GM18502 (cell line): ENCODE results near the gene CEP85L.
A peak's percentile ranks its signal among the peaks of the same experiment; 100 is the strongest.

ENCODE experiments used
- ATAC-seq: cut with Tn5 transposase; IDR thresholded peaks from one replicate; pipeline ENCODE4 v1.9.1; 2021; ENCODE audit warnings: mild to moderate bottlenecking; ENCODE audit not compliant: unreplicated experiment, poor library complexity

CEP85L gene

GRCh38 chr6:118651282-118652050 lies at the start of gene CEP85L:
CEP85L (minus strand) TSS chr6:118651591; CDS start chr6:118651269, 322 bp downstream.
- peak; percentile 90 for ATAC-seq

- ATAC-seq, result no peak
Observed at GRCh38 chr6:118700531-118700930, 49.1 kb upstream of the CEP85L start.

- ATAC-seq, result no peak
Observed at GRCh38 chr6:118697554-118697953, 46.2 kb upstream of the CEP85L start.

GRCh38 chr6:118696271-118696670 lies 44.9 kb upstream of the CEP85L start:
- no peak for ATAC-seq

GRCh38 chr6:118693562-118693961 lies 42.2 kb upstream of the CEP85L start:
- no peak for ATAC-seq

GRCh38 chr6:118685823-118686449 lies 34.5 kb upstream of the CEP85L start:
- no peak for ATAC-seq

- no peak for ATAC-seq
Observed at GRCh38 chr6:118683881-118684872, 32.8 kb upstream of the CEP85L start.

GRCh38 chr6:118680452-118681095 lies 29.2 kb upstream of the CEP85L start:
- ATAC-seq, result no peak

GRCh38 chr6:118679327-118679901 lies 28.0 kb upstream of the CEP85L start:
- ATAC-seq, result no peak

GRCh38 chr6:118678866-118679265 lies 27.5 kb upstream of the CEP85L start:
- ATAC-seq, result no peak

- ATAC-seq, result no peak
Observed at GRCh38 chr6:118677193-118677592, 25.8 kb upstream of the CEP85L start.

- no peak for ATAC-seq
Observed at GRCh38 chr6:118675225-118675624, 23.8 kb upstream of the CEP85L start.

- ATAC-seq, result no peak
Observed at GRCh38 chr6:118674772-118675171, 23.4 kb upstream of the CEP85L start.

GRCh38 chr6:118672678-118673077 lies 21.3 kb upstream of the CEP85L start:
- ATAC-seq, result no peak

GRCh38 chr6:118669561-118669960 lies 18.2 kb upstream of the CEP85L start:
- no peak for ATAC-seq

GRCh38 chr6:118668761-118669385 lies 17.5 kb upstream of the CEP85L start:
- no peak for ATAC-seq

- ATAC-seq, result no peak
Observed at GRCh38 chr6:118667988-118668387, 16.6 kb upstream of the CEP85L start.

- peak; percentile 45 for ATAC-seq
Observed at GRCh38 chr6:118665011-118665410, 13.6 kb upstream of the CEP85L start.
